HEK293 (cell line): ENCODE measurements around the gene PTBP1.

ENCODE experiments used
- CTCF ChIA-PET: fragments of 350-600 bp; formaldehyde crosslinking; extraction: SDS; loops from one replicate; lab custom pipeline; 2021; ENCODE audit warnings: antibody characterized with exemption; lab: Yijun Ruan, JAX
- POLR2A ChIA-PET: fragments of 300-600 bp; formaldehyde crosslinking; extraction: SDS; loops from one replicate; lab custom pipeline; 2020; ENCODE audit warnings: antibody characterized with exemption, inconsistent platforms; lab: Yijun Ruan, JAX
- H3K27ac ChIP-seq: fragments of 200-500 bp; sonication (Bioruptor generic); 2 replicates; pipeline ENCODE4 v1.5.1; 2014; ENCODE audit warnings: low read depth, low read length, control low read depth, inconsistent platforms; ENCODE audit errors: extremely low read depth
- H3K36me3 ChIP-seq, 2 experiments: fragments of 200-500 bp in 1 of 2; sonication (Bioruptor generic) in 1 of 2; 1 replicate in 1 of 2; 2 replicates in 1 of 2; pipeline ENCODE4 v1.5.1; 2014 to 2017; ENCODE audit warnings: inconsistent platforms in 2 of 2, low read length in 2 of 2; ENCODE audit not compliant: control insufficient read depth in 2 of 2, insufficient read depth in 1 of 2
- H3K4me1 ChIP-seq: fragments of 200-500 bp; sonication (Bioruptor generic); 2 replicates; pipeline ENCODE4 v1.5.1; 2014; ENCODE audit warnings: mild to moderate bottlenecking, low read length, inconsistent platforms; ENCODE audit not compliant: control insufficient read depth, insufficient read depth
- H3K4me3 ChIP-seq: 2 replicates; pipeline ENCODE4 v1.5.1; 2011; ENCODE audit warnings: low read depth, mild to moderate bottlenecking, control low read depth, low read length, moderate library complexity
- H3K9me3 ChIP-seq: fragments of 200-500 bp; sonication (Bioruptor generic); 2 replicates; pipeline ENCODE4 v1.5.1; 2014; ENCODE audit warnings: low read depth, low read length, inconsistent platforms; ENCODE audit not compliant: control insufficient read depth, insufficient read depth
- FEZF1 ChIP-seq: fragments of 450-650 bp; formaldehyde crosslinking; IDR thresholded peaks from 2 replicates; pipeline ENCODE4 v1.5.1; 2016; ENCODE audit warnings: missing biosample characterization, missing genetic modification characterization
- GLI2 ChIP-seq: fragments of 450-650 bp; formaldehyde crosslinking; IDR thresholded peaks from 2 replicates; pipeline ENCODE4; 2017; ENCODE audit warnings: missing biosample characterization, missing genetic modification characterization, low read depth, borderline replicate concordance
- IKZF3 ChIP-seq: fragments of 450-650 bp; IDR thresholded peaks from 2 replicates; pipeline ENCODE4 v1.5.0; 2018; ENCODE audit warnings: missing biosample characterization, mild to moderate bottlenecking, missing genetic modification characterization, moderate library complexity
- MZF1 ChIP-seq: fragments of 450-650 bp; formaldehyde crosslinking; IDR thresholded peaks from 2 replicates; pipeline ENCODE4 v1.5.1; 2017; ENCODE audit warnings: missing biosample characterization, missing genetic modification characterization, borderline replicate concordance
- ZNF10 ChIP-seq: fragments of 450-650 bp; formaldehyde crosslinking; IDR thresholded peaks from 2 replicates; pipeline ENCODE4 v1.5.1; 2017; ENCODE audit warnings: missing biosample characterization, missing genetic modification characterization
- ZNF155 ChIP-seq: fragments of 450-650 bp; formaldehyde crosslinking; IDR thresholded peaks from 2 replicates; pipeline ENCODE4 v1.5.1; 2016; ENCODE audit warnings: missing biosample characterization, missing genetic modification characterization
- ZNF223 ChIP-seq: fragments of 450-650 bp; formaldehyde crosslinking; IDR thresholded peaks from 2 replicates; pipeline ENCODE4 v1.5.1; 2016; ENCODE audit warnings: missing biosample characterization, missing genetic modification characterization
- ZNF518A ChIP-seq: fragments of 450-650 bp; formaldehyde crosslinking; conservative IDR thresholded peaks from 2 replicates; pipeline ENCODE4 v1.5.1; 2016; ENCODE audit warnings: low read depth, missing biosample characterization, missing genetic modification characterization
- ZNF521 ChIP-seq: fragments of 450-650 bp; formaldehyde crosslinking; IDR thresholded peaks from 2 replicates; pipeline ENCODE4 v1.5.1; 2017; ENCODE audit warnings: missing biosample characterization, mild to moderate bottlenecking, missing genetic modification characterization
- ZNF549 ChIP-seq: fragments of 450-650 bp; IDR thresholded peaks from 2 replicates; pipeline ENCODE4 v1.5.1; 2018; ENCODE audit warnings: missing biosample characterization, missing genetic modification characterization, mild to moderate bottlenecking, inconsistent platforms, moderate library complexity
- ZNF596 ChIP-seq: fragments of 450-650 bp; IDR thresholded peaks from 2 replicates; pipeline ENCODE4 v1.5.0; 2018; ENCODE audit warnings: missing biosample characterization, mild to moderate bottlenecking, missing genetic modification characterization, moderate library complexity
- ZNF623 ChIP-seq: fragments of 450-650 bp; formaldehyde crosslinking; IDR thresholded peaks from 2 replicates; pipeline ENCODE4 v1.5.1; 2016; ENCODE audit warnings: missing biosample characterization, missing genetic modification characterization
- ZSCAN4 ChIP-seq: fragments of 450-650 bp; formaldehyde crosslinking; IDR thresholded peaks from 2 replicates; pipeline ENCODE4 v1.5.1; 2017; ENCODE audit warnings: missing biosample characterization, missing genetic modification characterization
- TF ChIP-seq, protein P1 (sequence below): fragments of 450-650 bp; formaldehyde crosslinking; IDR thresholded peaks from 2 replicates; pipeline ENCODE4 v1.5.1; 2016; ENCODE audit warnings: missing biosample characterization, missing genetic modification characterization, low read depth
- TF ChIP-seq, protein P2 (sequence below): sonication (generic); formaldehyde crosslinking; IDR thresholded peaks from 2 replicates; pipeline ENCODE4 v1.8.1; 2022; ENCODE audit warnings: mild to moderate bottlenecking, moderate library complexity, missing genetic modification reagents
- TF ChIP-seq, protein P3 (sequence below): fragments of 450-650 bp; formaldehyde crosslinking; IDR thresholded peaks from 2 replicates; pipeline ENCODE4 v1.5.1; 2017; ENCODE audit warnings: missing biosample characterization, missing genetic modification characterization

The PTBP1 gene

DNA sequence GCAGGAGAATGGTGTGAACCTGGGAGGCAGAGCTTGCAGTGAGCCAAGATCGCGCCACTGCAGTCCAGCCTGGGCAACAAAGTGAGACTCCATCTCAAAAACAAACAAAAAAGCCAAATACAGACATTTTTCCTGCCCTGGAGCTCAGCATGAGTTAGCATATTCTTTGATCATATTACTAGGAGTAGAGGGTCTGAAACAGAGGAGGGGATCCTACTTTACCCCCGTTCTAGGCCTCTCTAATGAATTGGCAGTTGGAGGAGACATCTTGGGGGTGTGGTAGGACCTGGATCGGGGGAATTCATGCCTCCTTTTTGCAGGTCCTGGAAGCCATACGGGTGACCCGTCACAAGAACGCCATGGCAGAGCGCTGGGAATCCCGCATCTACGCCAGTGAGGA lies 34.1 kb upstream of the PTBP1 start:
- POLR2A ChIA-PET, result no interaction called here
- no peaks in the 10 kb centered on the region for H3K9me3 ChIP-seq
- H3K4me3 ChIP-seq, result no peak overlapping the region
- TF ChIP-seq ZSCAN4 (tag by site-specific recombination) (no peak), ZNF623 (tag by site-specific recombination) (no peak), ZNF155 (no peak), ZNF549 (tag by site-specific recombination) (no peak), MZF1 (no peak), ZNF521 (tag by site-specific recombination) (no peak)
- TF ChIP-seq, all 188 proteins: peak for 0
- CTCF ChIA-PET, result interaction anchor here (0.6 to 0.8 kb wide), 2 partner anchors 56 to 238 kb away, joined by 3 to 5 read pairs; no protein-coding TSS in a partner anchor
- Histone ChIP-seq H3K27ac (no peak overlapping the region), H3K4me1 (no peaks in the 10 kb centered on the region), H3K36me3 (no peaks in the 10 kb centered on the region)

- H3K9me3 ChIP-seq, result no peaks in the 10 kb centered on the region
- CTCF ChIA-PET, result interaction anchor here (0.5 kb wide), 1 partner anchor 27 kb away, joined by 3 read pairs; no protein-coding TSS in a partner anchor
- no peaks in the 10 kb centered on the region for H3K4me1 ChIP-seq
- H3K4me3 ChIP-seq, result no peak overlapping the region
- H3K27ac ChIP-seq, result no peak overlapping the region
- no peak for TF ChIP-seq ZNF596 (tag by site-specific recombination)
- no peak for TF ChIP-seq ZNF10 (tag by site-specific recombination)
- TF ChIP-seq GLI2 (tag by site-specific recombination), result no peak
- TF ChIP-seq ZNF223 (tag by site-specific recombination), result no peak
- TF ChIP-seq, protein P1, sequence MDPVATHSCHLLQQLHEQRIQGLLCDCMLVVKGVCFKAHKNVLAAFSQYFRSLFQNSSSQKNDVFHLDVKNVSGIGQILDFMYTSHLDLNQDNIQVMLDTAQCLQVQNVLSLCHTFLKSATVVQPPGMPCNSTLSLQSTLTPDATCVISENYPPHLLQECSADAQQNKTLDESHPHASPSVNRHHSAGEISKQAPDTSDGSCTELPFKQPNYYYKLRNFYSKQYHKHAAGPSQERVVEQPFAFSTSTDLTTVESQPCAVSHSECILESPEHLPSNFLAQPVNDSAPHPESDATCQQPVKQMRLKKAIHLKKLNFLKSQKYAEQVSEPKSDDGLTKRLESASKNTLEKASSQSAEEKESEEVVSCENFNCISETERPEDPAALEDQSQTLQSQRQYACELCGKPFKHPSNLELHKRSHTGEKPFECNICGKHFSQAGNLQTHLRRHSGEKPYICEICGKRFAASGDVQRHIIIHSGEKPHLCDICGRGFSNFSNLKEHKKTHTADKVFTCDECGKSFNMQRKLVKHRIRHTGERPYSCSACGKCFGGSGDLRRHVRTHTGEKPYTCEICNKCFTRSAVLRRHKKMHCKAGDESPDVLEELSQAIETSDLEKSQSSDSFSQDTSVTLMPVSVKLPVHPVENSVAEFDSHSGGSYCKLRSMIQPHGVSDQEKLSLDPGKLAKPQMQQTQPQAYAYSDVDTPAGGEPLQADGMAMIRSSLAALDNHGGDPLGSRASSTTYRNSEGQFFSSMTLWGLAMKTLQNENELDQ (tag by site-specific recombination), result no peak
- no peak for TF ChIP-seq FEZF1 (tag by site-specific recombination)
- TF ChIP-seq IKZF3 (tag by site-specific recombination), result no peak
- TF ChIP-seq, protein P2, sequence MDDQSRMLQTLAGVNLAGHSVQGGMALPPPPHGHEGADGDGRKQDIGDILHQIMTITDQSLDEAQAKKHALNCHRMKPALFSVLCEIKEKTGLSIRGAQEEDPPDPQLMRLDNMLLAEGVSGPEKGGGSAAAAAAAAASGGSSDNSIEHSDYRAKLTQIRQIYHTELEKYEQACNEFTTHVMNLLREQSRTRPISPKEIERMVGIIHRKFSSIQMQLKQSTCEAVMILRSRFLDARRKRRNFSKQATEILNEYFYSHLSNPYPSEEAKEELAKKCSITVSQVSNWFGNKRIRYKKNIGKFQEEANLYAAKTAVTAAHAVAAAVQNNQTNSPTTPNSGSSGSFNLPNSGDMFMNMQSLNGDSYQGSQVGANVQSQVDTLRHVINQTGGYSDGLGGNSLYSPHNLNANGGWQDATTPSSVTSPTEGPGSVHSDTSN (CRISPR knock-in tag), result no peak
- TF ChIP-seq, protein P3, sequence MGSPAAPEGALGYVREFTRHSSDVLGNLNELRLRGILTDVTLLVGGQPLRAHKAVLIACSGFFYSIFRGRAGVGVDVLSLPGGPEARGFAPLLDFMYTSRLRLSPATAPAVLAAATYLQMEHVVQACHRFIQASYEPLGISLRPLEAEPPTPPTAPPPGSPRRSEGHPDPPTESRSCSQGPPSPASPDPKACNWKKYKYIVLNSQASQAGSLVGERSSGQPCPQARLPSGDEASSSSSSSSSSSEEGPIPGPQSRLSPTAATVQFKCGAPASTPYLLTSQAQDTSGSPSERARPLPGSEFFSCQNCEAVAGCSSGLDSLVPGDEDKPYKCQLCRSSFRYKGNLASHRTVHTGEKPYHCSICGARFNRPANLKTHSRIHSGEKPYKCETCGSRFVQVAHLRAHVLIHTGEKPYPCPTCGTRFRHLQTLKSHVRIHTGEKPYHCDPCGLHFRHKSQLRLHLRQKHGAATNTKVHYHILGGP (tag by site-specific recombination), result no peak
- TF ChIP-seq ZNF518A (tag by site-specific recombination), result no peak
- POLR2A ChIA-PET, result interaction anchor here (0.9 kb wide), 1 partner anchor 12 kb away, joined by 8 read pairs; no protein-coding TSS in a partner anchor
- no peaks in the 10 kb centered on the region for H3K36me3 ChIP-seq
Measured at GRCh38 chr19:763869-764268, 33.4 kb upstream of the PTBP1 start.
